ENCODE data around the gene PLEKHA5.
"Not testable (repeated sequence)": the region's sequence is repeated elsewhere in the genome, so short reads cannot be mapped to it uniquely, and the experiment has no call there.

Gene PLEKHA5

GRCh38 chr12:19129486-19130223, at the start of gene PLEKHA5:
PLEKHA5 (plus strand) TSS chr12:19129733; CDS start chr12:19129800, 67 bp downstream.
- peak; percentile 40 for DNase-seq

DNA sequence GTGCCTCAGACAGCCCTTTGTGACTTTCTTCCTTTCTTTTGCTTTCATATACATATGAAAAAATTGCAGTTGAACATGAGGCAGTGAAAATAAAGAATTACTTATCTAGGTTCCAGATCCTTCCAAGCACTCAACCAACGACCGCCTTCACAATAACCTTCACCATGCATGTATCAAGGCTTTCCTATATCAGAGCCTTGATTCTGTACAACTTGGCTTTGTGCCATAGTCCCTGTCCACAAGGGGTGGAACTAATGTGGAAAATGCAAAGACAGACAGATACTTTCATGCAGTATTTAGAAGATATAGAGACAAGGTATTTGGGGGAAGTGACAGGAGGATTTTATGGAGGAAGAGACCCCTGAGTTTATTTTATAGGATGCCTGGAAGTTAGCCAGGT, 48.6 kb upstream of the PLEKHA5 start:
- no peak for DNase-seq

- no peak for DNase-seq
Measured at GRCh38 chr12:19082365-19082911, 47.1 kb upstream of the PLEKHA5 start.

GRCh38 chr12:19084547-19084946, 45.0 kb upstream of the PLEKHA5 start:
- DNase-seq: no peak

- no peak for DNase-seq
Measured at GRCh38 chr12:19085090-19085489, 44.4 kb upstream of the PLEKHA5 start.

GRCh38 chr12:19088606-19089005, 40.9 kb upstream of the PLEKHA5 start:
- DNase-seq: no peak

DNA sequence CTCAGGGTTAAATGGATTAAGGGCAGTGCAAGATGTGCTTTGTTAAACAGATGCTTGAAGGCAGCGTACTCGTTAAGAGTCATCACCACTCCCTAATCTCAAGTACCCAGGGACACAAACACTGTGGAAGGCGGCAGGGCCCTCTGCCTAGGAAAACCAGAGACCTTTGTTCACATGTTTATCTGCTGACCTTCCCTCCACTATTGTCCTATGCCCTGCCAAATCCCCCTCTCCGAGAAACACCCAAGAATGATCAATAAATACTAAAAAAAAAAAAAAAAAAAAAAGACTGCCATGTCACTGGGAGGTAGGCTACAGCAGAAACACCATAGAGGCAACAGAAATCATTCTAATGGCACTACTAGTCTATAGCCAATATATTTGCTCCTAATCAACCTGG, 37.1 kb upstream of the PLEKHA5 start:
- not testable (repeated sequence) for DNase-seq

- DNase-seq: no peak
Measured at GRCh38 chr12:19093218-19093617, 36.3 kb upstream of the PLEKHA5 start.

DNA sequence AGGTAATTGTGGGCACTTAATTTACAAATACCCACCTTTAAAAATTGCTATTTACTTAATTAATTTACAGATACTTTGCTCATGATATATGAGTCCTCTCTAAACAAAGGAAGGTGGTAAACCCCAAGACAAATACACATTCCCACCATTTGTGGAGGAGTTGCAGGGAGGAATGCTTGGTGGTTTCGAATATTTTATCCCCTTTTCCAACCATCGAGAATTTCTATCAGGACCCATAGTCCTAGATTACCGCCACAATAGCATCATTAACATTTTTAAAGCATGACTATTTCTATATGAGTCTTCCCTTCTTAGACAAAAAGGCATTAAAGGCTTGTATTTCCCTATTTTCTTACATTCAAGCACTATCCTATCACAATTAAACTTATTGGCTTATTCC, 34.2 kb upstream of the PLEKHA5 start:
- DNase-seq: no peak

DNA sequence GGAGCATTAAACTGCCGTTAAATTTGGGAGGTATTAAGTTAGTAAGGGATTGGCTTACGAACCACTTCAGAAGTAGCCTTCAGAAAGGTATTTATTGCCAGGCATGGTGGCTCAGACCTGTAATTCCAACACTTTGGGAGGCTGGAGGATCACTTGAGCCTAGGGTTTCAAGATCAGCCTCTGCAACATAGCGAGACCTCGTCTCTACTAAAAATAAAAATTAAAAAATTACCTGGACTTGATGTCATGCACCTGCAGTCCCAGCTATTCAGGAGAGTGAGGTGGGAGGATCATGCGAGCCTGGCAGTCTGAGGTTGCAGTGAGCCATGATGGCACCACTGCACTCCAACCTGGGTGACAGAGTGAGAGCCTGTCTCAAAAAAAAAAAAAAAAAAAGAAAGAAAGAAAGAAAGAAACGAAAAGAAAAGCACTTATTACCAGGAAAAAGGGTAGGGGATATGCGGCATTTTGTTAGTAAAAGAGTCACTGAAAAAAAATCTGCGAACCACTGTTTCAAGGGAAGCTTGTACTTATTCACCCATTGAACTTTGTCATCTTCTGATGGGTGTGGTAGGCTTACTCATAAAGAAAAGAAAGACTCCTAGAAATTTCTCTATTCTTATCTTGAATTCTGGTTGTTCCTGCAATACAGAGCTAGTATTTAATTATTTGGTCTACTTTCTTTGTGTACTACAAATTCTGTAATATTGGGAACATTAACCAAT, 33.6 kb upstream of the PLEKHA5 start:
- no peak for DNase-seq

DNA sequence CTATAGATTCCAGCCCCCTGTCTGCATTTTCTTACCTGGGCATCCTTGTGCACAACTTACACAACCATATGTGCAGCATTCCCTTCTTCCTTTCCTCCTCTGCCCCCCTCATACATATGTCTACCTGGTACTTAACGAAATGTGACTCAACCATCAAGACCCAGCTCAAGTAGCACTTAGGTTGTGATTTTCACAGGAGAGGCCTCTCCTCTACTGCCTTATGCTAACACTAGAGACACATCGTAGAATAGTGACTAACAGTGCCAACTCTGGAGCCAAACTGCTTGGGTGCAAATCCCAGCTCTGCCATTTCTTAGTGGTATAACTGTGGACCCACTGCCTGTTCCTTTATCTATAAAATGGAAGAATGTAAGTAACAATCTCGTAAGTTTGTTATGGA, 24.1 kb upstream of the PLEKHA5 start:
- DNase-seq: no peak

GRCh38 chr12:19107750-19108149, 21.8 kb upstream of the PLEKHA5 start:
- DNase-seq: no peak

GRCh38 chr12:19110221-19110940, 19.2 kb upstream of the PLEKHA5 start:
- DNase-seq: no peak

- DNase-seq: no peak
Measured at GRCh38 chr12:19113464-19113863, 16.1 kb upstream of the PLEKHA5 start.

GRCh38 chr12:19115285-19115684, 14.2 kb upstream of the PLEKHA5 start:
- no peak for DNase-seq

- DNase-seq: no peak
Measured at GRCh38 chr12:19119440-19119839, 10.1 kb upstream of the PLEKHA5 start.

DNA sequence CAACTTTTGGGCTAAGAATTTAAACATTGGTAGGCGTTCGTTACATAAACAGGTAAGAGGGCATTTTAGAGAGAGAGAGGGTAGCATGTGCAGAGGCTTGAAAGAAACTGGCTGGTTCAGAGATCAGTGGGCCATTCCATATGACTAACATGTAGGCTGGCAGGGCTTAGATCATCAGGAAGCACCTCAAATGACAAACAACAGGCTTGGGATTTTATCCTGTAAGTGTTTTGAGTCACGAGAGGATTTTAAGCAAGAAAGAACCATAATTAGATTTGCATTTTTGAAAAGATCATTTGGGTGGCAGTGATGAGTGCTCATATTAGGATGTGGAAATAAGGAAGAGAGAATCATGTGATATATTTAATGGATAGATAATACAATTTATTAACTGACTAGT, 8.7 kb upstream of the PLEKHA5 start:
- DNase-seq: no peak

- DNase-seq: no peak
Measured at GRCh38 chr12:19121449-19122018, 8.0 kb upstream of the PLEKHA5 start.

- no peak for DNase-seq
Measured at GRCh38 chr12:19125325-19125724, 4.2 kb upstream of the PLEKHA5 start.

- DNase-seq: no peak
Measured at GRCh38 chr12:19127270-19127669, 2.3 kb upstream of the PLEKHA5 start.

- DNase-seq: no peak
Measured at GRCh38 chr12:19128485-19128884, 1.0 kb upstream of the PLEKHA5 start.

DNA sequence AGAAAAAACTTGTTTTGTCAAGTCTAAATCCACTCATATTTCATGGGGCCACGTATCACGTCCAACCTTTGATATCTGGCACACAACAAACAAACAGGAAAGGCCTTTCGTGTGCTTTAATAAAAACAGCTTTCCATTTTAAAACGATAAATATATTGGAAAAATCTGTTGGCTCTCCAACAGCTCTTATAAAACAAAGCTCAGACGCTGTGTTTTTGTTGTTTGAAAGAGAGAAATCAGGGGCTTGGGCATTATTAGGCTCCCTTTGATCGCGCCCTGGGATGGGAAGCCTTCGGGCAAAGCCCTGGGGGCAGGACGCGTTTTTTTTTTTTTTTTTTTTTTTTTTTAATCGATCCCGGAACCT, 429 bp upstream of the PLEKHA5 start:
- DNase-seq: no peak
